IMR-90 (cell line): ENCODE data around the gene UBE2C. TPM values are rescaled to one million over a fixed set of nuclear protein-coding genes. Genes with fewer than 3 reads are reported as not detected.
A peak's percentile ranks its signal among the peaks of the same experiment; 100 is the strongest.

Source experiments
- ATAC-seq: fragments of 200-7000 bp; cut with Tn5 transposase; 2 replicates; pipeline ENCODE4 v1.9.1; 2020; ENCODE audit warnings: low read depth, mild to moderate bottlenecking, moderate library complexity
- BruUV-seq: library from RNA; stranded (reverse); fragments of 400-500 nt; replicated peaks from 2 replicates; lab custom pipeline; 2021; lab: Mats Ljungman, UMichigan
- CTCF ChIA-PET: fragments of 300-600 bp; formaldehyde crosslinking; extraction: SDS; loops from one replicate; lab custom pipeline; 2021; ENCODE audit warnings: antibody characterized with exemption; lab: Yijun Ruan, JAX
- POLR2A ChIA-PET: fragments of 300-600 bp; sonication (Branson Sonifier 250); formaldehyde crosslinking; loops from one replicate; lab custom pipeline; 2022; ENCODE audit warnings: antibody characterized with exemption; ENCODE audit not compliant: unreplicated experiment; lab: Charles Lee
- DNase-seq: peaks from one replicate; pipeline ENCODE4 v3.0.0; 2013
- H2AFZ ChIP-seq: replicated peaks from 2 replicates; pipeline ENCODE3; 2013; ENCODE audit warnings: low read length, mild to moderate bottlenecking; ENCODE audit not compliant: poor library complexity
- H2AK5ac ChIP-seq: 2 replicates; pipeline ENCODE4 v1.6.1; 2013; ENCODE audit warnings: low read depth, low read length, inconsistent platforms
- H2AK9ac ChIP-seq: replicated peaks from 2 replicates; pipeline ENCODE3; 2013; ENCODE audit warnings: mild to moderate bottlenecking, low read depth, low read length, moderate library complexity; ENCODE audit not compliant: poor library complexity
- H2BK120ac ChIP-seq: 2 replicates; pipeline ENCODE4 v1.6.1; 2013; ENCODE audit warnings: low read depth, low read length, inconsistent platforms
- H2BK15ac ChIP-seq: 3 replicates; pipeline ENCODE4 v1.6.1; 2013; ENCODE audit warnings: low read depth, low read length, inconsistent platforms
- H2BK20ac ChIP-seq: 2 replicates; pipeline ENCODE4 v1.6.1; 2013; ENCODE audit warnings: low read depth, mild to moderate bottlenecking, inconsistent platforms, low read length, moderate library complexity
- H2BK5ac ChIP-seq: 2 replicates; pipeline ENCODE4 v1.6.1; 2013; ENCODE audit warnings: mild to moderate bottlenecking, low read depth, low read length, inconsistent platforms; ENCODE audit not compliant: poor library complexity, severe bottlenecking
- H3K14ac ChIP-seq: replicated peaks from 2 replicates; pipeline ENCODE4 v1.6.1; 2013; ENCODE audit warnings: low read depth, low read length, inconsistent platforms
- H3K18ac ChIP-seq: 2 replicates; pipeline ENCODE4 v1.6.1; 2013; ENCODE audit warnings: low read depth, low read length, control low read depth
- H3K23ac ChIP-seq: 2 replicates; pipeline ENCODE4 v1.6.1; 2013; ENCODE audit warnings: low read depth, low read length, inconsistent platforms
- H3K27ac ChIP-seq: 2 replicates; pipeline ENCODE4 v1.5.1; 2013; ENCODE audit warnings: mild to moderate bottlenecking, control low read depth, low read length; ENCODE audit not compliant: insufficient read depth
- H3K27me3 ChIP-seq: 2 replicates; pipeline ENCODE4 v1.6.1; 2013; ENCODE audit warnings: low read length; ENCODE audit not compliant: control insufficient read depth, insufficient read depth
- H3K36me3 ChIP-seq: 2 replicates; pipeline ENCODE4 v1.6.1; 2013; ENCODE audit warnings: low read length, mixed read lengths; ENCODE audit not compliant: control insufficient read depth, insufficient read depth
- H3K4ac ChIP-seq: 2 replicates; pipeline ENCODE4 v1.6.1; 2013; ENCODE audit warnings: low read depth, low read length, inconsistent platforms
- H3K4me1 ChIP-seq: 2 replicates; pipeline ENCODE4 v1.6.1; 2013; ENCODE audit warnings: low read length, mixed read lengths; ENCODE audit not compliant: control insufficient read depth, insufficient read depth
- H3K4me2 ChIP-seq: 2 replicates; pipeline ENCODE4 v1.6.1; 2013; ENCODE audit warnings: low read depth, mild to moderate bottlenecking, control low read depth, low read length, moderate library complexity
- H3K4me3 ChIP-seq: 2 replicates; pipeline ENCODE4 v1.5.1; 2013; ENCODE audit warnings: low read depth, mild to moderate bottlenecking, control low read depth, low read length, moderate library complexity; ENCODE audit not compliant: insufficient read depth
- H3K56ac ChIP-seq: 2 replicates; pipeline ENCODE4 v1.6.1; 2013; ENCODE audit warnings: low read length, inconsistent platforms; ENCODE audit not compliant: insufficient read depth; ENCODE audit errors: extremely low read depth
- H3K79me1 ChIP-seq, 2 experiments: 2 replicates each; pipeline ENCODE4 v1.6.1; 2013; ENCODE audit warnings: low read length in 2 of 2, inconsistent platforms in 1 of 2, low read depth in 1 of 2
- H3K9ac ChIP-seq: 2 replicates; pipeline ENCODE4 v1.6.1; 2013; ENCODE audit warnings: low read depth, low read length, control low read depth
- H3K9me1 ChIP-seq: 2 replicates; pipeline ENCODE4 v1.6.1; 2013; ENCODE audit warnings: low read length, inconsistent platforms; ENCODE audit not compliant: insufficient read depth
- H3K9me3 ChIP-seq: 2 replicates; pipeline ENCODE4 v1.6.1; 2013; ENCODE audit warnings: low read length; ENCODE audit not compliant: control insufficient read depth, insufficient read depth
- H4K20me1 ChIP-seq: 2 replicates; pipeline ENCODE4 v1.6.1; 2013; ENCODE audit warnings: low read length, inconsistent platforms; ENCODE audit not compliant: insufficient read depth
- H4K5ac ChIP-seq: 2 replicates; pipeline ENCODE4 v1.6.1; 2013; ENCODE audit warnings: mild to moderate bottlenecking, low read depth, low read length, control low read depth
- H4K8ac ChIP-seq, 2 experiments: 2 replicates each; pipeline ENCODE4 v1.6.1; 2013; ENCODE audit warnings: low read depth in 2 of 2, low read length in 2 of 2, control low read depth in 1 of 2, inconsistent platforms in 1 of 2
- H4K91ac ChIP-seq: 2 replicates; pipeline ENCODE4 v1.6.1; 2013; ENCODE audit warnings: low read depth, low read length, inconsistent platforms; ENCODE audit not compliant: insufficient read depth
- CEBPB ChIP-seq: IDR thresholded peaks from 2 replicates; pipeline ENCODE4 v1.6.1; 2012; ENCODE audit warnings: low read depth, low read length, improper control_type of control experiment
- CTCF ChIP-seq: conservative IDR thresholded peaks from 2 replicates; pipeline ENCODE4 v1.5.1; 2012; ENCODE audit warnings: mild to moderate bottlenecking, low read depth, low read length, improper control_type of control experiment
- ELK1 ChIP-seq: fragments of 150-350 bp; IDR thresholded peaks from 2 replicates; pipeline ENCODE4 v1.6.1; 2016; ENCODE audit warnings: low read depth, mild to moderate bottlenecking, low read length, moderate library complexity, borderline replicate concordance
- MAFK ChIP-seq: IDR thresholded peaks from 2 replicates; pipeline ENCODE4 v1.6.1; 2012; ENCODE audit warnings: low read depth, low read length, improper control_type of control experiment
- MAZ ChIP-seq: IDR thresholded peaks from 2 replicates; pipeline ENCODE4 v1.6.1; 2012; ENCODE audit warnings: low read depth, mild to moderate bottlenecking, low read length, improper control_type of control experiment, moderate library complexity, borderline replicate concordance
- MXI1 ChIP-seq: IDR thresholded peaks from 2 replicates; pipeline ENCODE4 v1.6.1; 2012; ENCODE audit warnings: low read depth, mild to moderate bottlenecking, low read length, moderate library complexity, borderline replicate concordance
- NFE2L2 ChIP-seq: fragments of 150-350 bp; IDR thresholded peaks from 2 replicates; pipeline ENCODE4 v1.6.1; 2016; ENCODE audit warnings: low read depth, mild to moderate bottlenecking, low read length
- POLR2A ChIP-seq: IDR thresholded peaks from 2 replicates; pipeline ENCODE4 v1.6.1; 2012; ENCODE audit warnings: mild to moderate bottlenecking, low read depth, low read length
- RAD21 ChIP-seq: IDR thresholded peaks from 2 replicates; pipeline ENCODE4 v1.6.1; 2012; ENCODE audit warnings: low read length, improper control_type of control experiment
- RCOR1 ChIP-seq: IDR thresholded peaks from 2 replicates; pipeline ENCODE4 v1.6.1; 2012; ENCODE audit warnings: mild to moderate bottlenecking, low read length, improper control_type of control experiment; ENCODE audit not compliant: insufficient replicate concordance
- RFX5 ChIP-seq: IDR thresholded peaks from 2 replicates; pipeline ENCODE4 v1.8.0; 2012; ENCODE audit warnings: low read depth, mild to moderate bottlenecking, low read length, moderate library complexity
- USF2 ChIP-seq: fragments of 150-350 bp; IDR thresholded peaks from 2 replicates; pipeline ENCODE4 v1.6.1; 2017; ENCODE audit warnings: mild to moderate bottlenecking, antibody characterized with exemption, low read length, low read depth
- WGBS, 2 experiments: methylation state at CpG; one replicate each; pipeline versions ENCODE4 v1.1.5 to v1.1.7; 2013; ENCODE audit warnings: missing lambda C conversion rate in 2 of 2; ENCODE audit not compliant: insufficient read length in 1 of 2; ENCODE audit errors: extremely low coverage in 2 of 2; 5-methylcytosine and 5-hydroxymethylcytosine counted together
- dilution Hi-C: fragments of 300-500 bp; cut with HindIII; formaldehyde crosslinking; loops from one replicate; pipeline ENCODE4 v1.14.3; 2018; ENCODE audit warnings: low sequenced_read_pairs; ENCODE audit not compliant: unreplicated experiment
- in situ Hi-C: fragments of 300-500 bp; cut with MboI; formaldehyde crosslinking; loops from 3 replicates; pipeline ENCODE4 v1.14.3; 2019; ENCODE audit warnings: low sequenced_read_pairs, inconsistent platforms, mixed read lengths
- intact Hi-C: fragments of 100-400 bp; cut with micrococcal nuclease; formaldehyde crosslinking; loops from 2 replicates; pipeline ENCODE4 v1.10.0; 2022
- polyA plus RNA-seq, 3 experiments: library from polyadenylated mRNA; depleted of rRNA; stranded (reverse); fragments of >200 nt; gene quantifications; 2 replicates each; pipeline ENCODE4 v1.2.3, GENCODE V29; 2012; ENCODE audit warnings: low replicate concordance in 1 of 3
- total RNA-seq: library from RNA; depleted of rRNA; stranded (reverse); fragments of >200 nt; gene quantifications from 2 replicates; pipeline ENCODE4 v1.2.3, GENCODE V29; 2012

The UBE2C gene
- total and polyA plus RNA-seq, 2 of the 4 experiments (the other 2 are of a cell fraction), result 43.4 to 120 TPM

GRCh38 chr20:45834797-45835161 is 22.3 kb downstream of the UBE2C start:
- ChIA-PET CTCF (no interaction called here), POLR2A (interaction anchor here (0.6 kb wide), 2 partner anchors 14 to 106 kb away, joined by 3 read pairs; no protein-coding TSS in a partner anchor)
- TF ChIP-seq ELK1, result no peak
- TF ChIP-seq CEBPB, result no peak
- no peak for TF ChIP-seq MAFK
- TF ChIP-seq USF2, result no peak
- no peak for TF ChIP-seq CTCF
- TF ChIP-seq NFE2L2, result no peak
- TF ChIP-seq RCOR1, result no peak
- TF ChIP-seq MXI1, result no peak
- no peak for TF ChIP-seq MAZ
- no peak for TF ChIP-seq POLR2A
- no peak for TF ChIP-seq RAD21
- no peak for TF ChIP-seq RFX5
- Histone ChIP-seq H2BK120ac (no peak overlapping the region), H3K56ac (no peak overlapping the region), H3K4ac (peak overlapping the region; percentile 66; the same call in 1 of the 2 replicates), H4K20me1 (no peaks in the 10 kb centered on the region), H4K5ac (no peak overlapping the region), H3K4me2 (peak overlapping the region; percentile 98), H3K79me1 (peaks cover 15 to 27% of the 10 kb centered on the region in 2 experiments), H2BK5ac (no peak overlapping the region), H3K36me3 (peaks cover 9% of the 10 kb centered on the region), H4K91ac (peak overlapping the region; percentile 67; the same call in 1 of the 2 replicates), H3K9me1 (peaks cover 17% of the 10 kb centered on the region), H4K8ac (peak overlapping the region; percentile 68 to 69; a peak in 3 of 4 replicates), H3K18ac (no peak overlapping the region), H3K23ac (peak overlapping the region; percentile 96), H2AK9ac (peak overlapping the region; percentile 97), H3K4me3 (peak overlapping the region; percentile 94), H2BK15ac (peak overlapping the region; percentile 25; the same call in 1 of the 3 replicates), H3K27me3 (no peaks in the 10 kb centered on the region), H2AK5ac (peak overlapping the region; percentile 92), H3K9me3 (no peaks in the 10 kb centered on the region), H3K9ac (peak overlapping the region; percentile 94), H3K14ac (0 out of 2 replicates have a peak overlapping the region, but pooled peaks have one; percentile 1), H2BK20ac (no peak overlapping the region), H2AFZ (no peak overlapping the region), H3K4me1 (peaks cover 18% of the 10 kb centered on the region), H3K27ac (peak overlapping the region; percentile 4; the same call in 1 of the 2 replicates)
- dilution Hi-C loops (no loop called here), intact Hi-C loops (loop anchor here (10.0 kb wide), 1 partner anchor 100 kb away; the partner anchor contains the start of gene PCIF1), in situ Hi-C loops (no loop called here)
- ATAC-seq (no peak), DNase-seq (no peak)
- no TSS peak for BruUV-seq
- WGBS, 2 experiments, result 95% methylated on average over 3 of the region's 14 CpGs; no CpG with 5 or more reads in 1 of the 2 experiments
